Measurements from ENCODE around the gene TBC1D5. TPM values are rescaled to one million over a fixed set of nuclear protein-coding genes. Genes with fewer than 3 reads are reported as not detected.

The TBC1D5 gene
- total and polyA plus RNA-seq, 7 donors = 7.2 to 82.3 (median 43.7) TPM

- Histone ChIP-seq H3K4me3 (no peak overlapping the region), H3K27me3 (no peaks in the 10 kb centered on the region), H3K27ac (no peak overlapping the region), H3K36me3 (no peaks in the 10 kb centered on the region), H3K9me3 (peaks cover 0 to 3% (median under 1%) of the 10 kb centered on the region in 4 donors), H3K4me1 (no peaks in the 10 kb centered on the region)
- 89 to 91% methylated on average over 6 of the region's 6 CpGs for WGBS, 2 donors
- TF ChIP-seq POLR2AphosphoS5 (IDR thresholded peaks at IDR 0.05) (no peak), EP300 (IDR thresholded peaks at IDR 0.05) (no peak), POLR2A (IDR thresholded peaks at IDR 0.05) (no peak)
- TF ChIP-seq, protein P1, sequence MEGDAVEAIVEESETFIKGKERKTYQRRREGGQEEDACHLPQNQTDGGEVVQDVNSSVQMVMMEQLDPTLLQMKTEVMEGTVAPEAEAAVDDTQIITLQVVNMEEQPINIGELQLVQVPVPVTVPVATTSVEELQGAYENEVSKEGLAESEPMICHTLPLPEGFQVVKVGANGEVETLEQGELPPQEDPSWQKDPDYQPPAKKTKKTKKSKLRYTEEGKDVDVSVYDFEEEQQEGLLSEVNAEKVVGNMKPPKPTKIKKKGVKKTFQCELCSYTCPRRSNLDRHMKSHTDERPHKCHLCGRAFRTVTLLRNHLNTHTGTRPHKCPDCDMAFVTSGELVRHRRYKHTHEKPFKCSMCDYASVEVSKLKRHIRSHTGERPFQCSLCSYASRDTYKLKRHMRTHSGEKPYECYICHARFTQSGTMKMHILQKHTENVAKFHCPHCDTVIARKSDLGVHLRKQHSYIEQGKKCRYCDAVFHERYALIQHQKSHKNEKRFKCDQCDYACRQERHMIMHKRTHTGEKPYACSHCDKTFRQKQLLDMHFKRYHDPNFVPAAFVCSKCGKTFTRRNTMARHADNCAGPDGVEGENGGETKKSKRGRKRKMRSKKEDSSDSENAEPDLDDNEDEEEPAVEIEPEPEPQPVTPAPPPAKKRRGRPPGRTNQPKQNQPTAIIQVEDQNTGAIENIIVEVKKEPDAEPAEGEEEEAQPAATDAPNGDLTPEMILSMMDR (IDR thresholded peaks at IDR 0.05) = no peak
- intact Hi-C loops (cut with DNase I) = no loop called here
- DNase-seq = no peak
Measured at GRCh38 chr3:17118771-17119170, 623.7 kb downstream of the TBC1D5 start.

GRCh38 chr3:17116007-17116600, 626.3 kb downstream of the TBC1D5 start:
- Histone ChIP-seq H3K4me1 (no peaks in the 10 kb centered on the region), H3K27ac (no peak overlapping the region), H3K9me3 (no peaks in the 10 kb centered on the region), H3K4me3 (no peak overlapping the region), H3K27me3 (no peaks in the 10 kb centered on the region), H3K36me3 (no peaks in the 10 kb centered on the region)
- intact Hi-C loops (cut with DNase I) = no loop called here
- TF ChIP-seq POLR2A (IDR thresholded peaks at IDR 0.05) = no peak
- no peak for TF ChIP-seq EP300 (IDR thresholded peaks at IDR 0.05)
- WGBS, 2 donors = 72 to 81% methylated on average over 8 of the region's 8 CpGs
- DNase-seq = no peak

DNA sequence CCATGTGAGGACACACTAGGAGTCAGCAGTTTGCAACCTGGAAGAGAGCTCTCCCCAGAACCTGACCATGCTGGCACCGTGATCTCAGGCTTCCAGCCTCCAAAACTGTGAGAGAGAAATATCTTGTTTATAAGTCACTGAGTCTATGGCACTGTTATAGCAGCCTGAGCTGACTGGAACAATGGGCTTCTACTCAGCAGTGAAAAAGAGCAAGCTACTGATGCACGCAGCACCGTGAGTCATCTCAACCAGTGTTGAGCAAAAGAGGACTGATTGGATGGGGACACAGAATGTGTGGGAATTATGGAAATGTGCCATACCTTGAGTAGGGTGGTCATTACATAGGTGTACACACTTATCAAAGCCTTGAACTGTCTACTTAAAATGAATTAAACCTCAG, 627.2 kb downstream of the TBC1D5 start:
- TF ChIP-seq, protein P1 (IDR thresholded peaks at IDR 0.05) = no peak
- TF ChIP-seq POLR2AphosphoS5 (IDR thresholded peaks at IDR 0.05) = no peak
- TF ChIP-seq POLR2A (IDR thresholded peaks at IDR 0.05) = no peak
- no peak for TF ChIP-seq EP300 (IDR thresholded peaks at IDR 0.05)
- no peak for DNase-seq
- Histone ChIP-seq H3K36me3 (no peaks in the 10 kb centered on the region), H3K9me3 (no peaks in the 10 kb centered on the region), H3K4me3 (no peak overlapping the region), H3K27ac (no peak overlapping the region), H3K27me3 (no peaks in the 10 kb centered on the region), H3K4me1 (no peaks in the 10 kb centered on the region)
- intact Hi-C loops (cut with DNase I) = no loop called here
- 95% methylated on average over 3 of the region's 3 CpGs for WGBS, 2 donors

GRCh38 chr3:17111586-17111985, 630.8 kb downstream of the TBC1D5 start:
- no peak overlapping the region for H3K27ac ChIP-seq
- 82 to 83% methylated on average over 3 of the region's 3 CpGs for WGBS, 2 donors
- intact Hi-C loops (cut with DNase I) = no loop called here
- H3K4me1 ChIP-seq = no peaks in the 10 kb centered on the region
- no peaks in the 10 kb centered on the region for H3K36me3 ChIP-seq
- TF ChIP-seq, protein P1 (IDR thresholded peaks at IDR 0.05) = no peak
- TF ChIP-seq EP300 (IDR thresholded peaks at IDR 0.05) (no peak), POLR2A (IDR thresholded peaks at IDR 0.05) (no peak)
- no peaks in the 10 kb centered on the region for H3K9me3 ChIP-seq
- no peak overlapping the region for H3K4me3 ChIP-seq
- H3K27me3 ChIP-seq = no peaks in the 10 kb centered on the region
- DNase-seq = no peak

DNA sequence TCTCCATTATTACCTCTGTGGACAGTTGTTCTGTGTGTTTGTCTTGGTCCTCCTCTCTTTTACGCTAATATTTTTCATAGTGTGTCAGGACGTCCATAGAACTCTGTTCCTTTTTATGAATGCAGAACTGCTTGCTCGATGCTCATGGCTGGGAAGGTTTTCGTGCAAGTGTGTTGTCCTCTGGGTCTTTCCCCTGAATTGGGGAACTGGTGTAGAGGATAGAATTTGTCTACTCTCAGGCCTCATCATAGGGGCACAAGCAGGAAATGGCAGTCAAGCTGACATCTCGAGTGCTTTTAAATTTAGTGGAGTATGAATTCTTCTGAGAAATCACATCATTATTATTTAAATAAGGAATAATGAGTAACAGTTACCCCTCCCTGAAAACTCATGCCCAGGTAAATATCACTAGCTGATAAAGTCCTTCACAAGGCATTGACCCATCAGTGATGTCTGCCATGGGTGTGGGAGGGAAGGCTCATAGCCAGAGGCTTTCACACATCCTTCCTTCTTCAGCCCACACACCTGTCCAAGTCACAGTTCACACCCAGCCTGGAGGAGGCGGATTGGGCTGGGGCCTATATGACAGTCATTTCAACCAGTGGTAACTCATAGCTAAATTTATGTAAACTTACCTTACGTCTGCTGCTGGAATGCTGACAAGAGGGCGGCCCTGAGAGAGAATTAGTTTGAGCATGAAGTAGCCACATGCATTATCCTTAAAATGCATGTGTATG, 631.6 kb downstream of the TBC1D5 start:
- WGBS, 2 donors = 72 to 76% methylated on average over 8 of the region's 8 CpGs
- no peak for DNase-seq
- no peak for TF ChIP-seq POLR2AphosphoS5 (IDR thresholded peaks at IDR 0.05)
- no peaks in the 10 kb centered on the region for H3K9me3 ChIP-seq
- no peak overlapping the region for H3K27ac ChIP-seq
- H3K4me1 ChIP-seq = no peaks in the 10 kb centered on the region
- intact Hi-C loops (cut with DNase I) = no loop called here
- no peaks in the 10 kb centered on the region for H3K27me3 ChIP-seq
- no peak overlapping the region for H3K4me3 ChIP-seq
- no peaks in the 10 kb centered on the region for H3K36me3 ChIP-seq

Small RNA genes within 50 kb of the gene (small RNA-seq; reads per million reads assigned to genes)
- gene AC104451.1 (0 reads per million in 3 donors), gene RNU7-10P (0 to 0.07 (median 0) reads per million in 3 donors)

Measured in sigmoid colon (tissue), 7 donors.